ENCODE results near the gene ERBB4. TPM values are rescaled to one million over a fixed set of nuclear protein-coding genes. Genes with fewer than 3 reads are reported as not detected.

Gene ERBB4
- total RNA-seq, 1 donor from 2014 or later: 2.8 TPM

DNA sequence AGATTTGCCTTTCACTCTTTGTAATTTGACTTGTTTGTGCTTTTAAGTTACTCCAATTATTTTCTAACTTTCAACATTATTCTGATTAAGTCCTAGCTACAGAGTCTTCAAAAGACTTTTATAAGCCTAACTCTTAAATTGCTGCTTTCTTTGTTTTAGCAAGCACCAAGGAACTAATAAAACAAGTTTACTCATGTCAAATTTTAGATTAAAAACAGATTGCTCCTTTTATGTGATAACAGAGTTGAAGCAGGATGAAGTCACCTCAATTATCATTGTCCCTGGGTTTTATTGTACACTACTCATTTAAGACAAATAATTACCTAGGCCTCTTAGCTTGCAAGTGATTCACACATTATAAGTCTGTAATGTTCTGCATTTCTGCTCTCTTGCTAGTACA is 678.4 kb downstream of the ERBB4 start:
- H3K4me3 Mint-ChIP-seq (ENCODE audit: unreplicated experiment): no peak overlapping the region
- H3K27me3 Mint-ChIP-seq (ENCODE audit: unreplicated experiment): no peaks in the 10 kb centered on the region
- H3K27ac Mint-ChIP-seq (ENCODE audit: unreplicated experiment): no peak overlapping the region
- TF ChIP-seq, protein P1, sequence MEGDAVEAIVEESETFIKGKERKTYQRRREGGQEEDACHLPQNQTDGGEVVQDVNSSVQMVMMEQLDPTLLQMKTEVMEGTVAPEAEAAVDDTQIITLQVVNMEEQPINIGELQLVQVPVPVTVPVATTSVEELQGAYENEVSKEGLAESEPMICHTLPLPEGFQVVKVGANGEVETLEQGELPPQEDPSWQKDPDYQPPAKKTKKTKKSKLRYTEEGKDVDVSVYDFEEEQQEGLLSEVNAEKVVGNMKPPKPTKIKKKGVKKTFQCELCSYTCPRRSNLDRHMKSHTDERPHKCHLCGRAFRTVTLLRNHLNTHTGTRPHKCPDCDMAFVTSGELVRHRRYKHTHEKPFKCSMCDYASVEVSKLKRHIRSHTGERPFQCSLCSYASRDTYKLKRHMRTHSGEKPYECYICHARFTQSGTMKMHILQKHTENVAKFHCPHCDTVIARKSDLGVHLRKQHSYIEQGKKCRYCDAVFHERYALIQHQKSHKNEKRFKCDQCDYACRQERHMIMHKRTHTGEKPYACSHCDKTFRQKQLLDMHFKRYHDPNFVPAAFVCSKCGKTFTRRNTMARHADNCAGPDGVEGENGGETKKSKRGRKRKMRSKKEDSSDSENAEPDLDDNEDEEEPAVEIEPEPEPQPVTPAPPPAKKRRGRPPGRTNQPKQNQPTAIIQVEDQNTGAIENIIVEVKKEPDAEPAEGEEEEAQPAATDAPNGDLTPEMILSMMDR (IDR thresholded peaks at IDR 0.05): no peak
- no peak for DNase-seq (ENCODE audit: extremely low spot score, unreplicated experiment)
- H3K36me3 Mint-ChIP-seq (ENCODE audit: unreplicated experiment): no peaks in the 10 kb centered on the region
- H3K9me3 Mint-ChIP-seq (ENCODE audit: unreplicated experiment): no peaks in the 10 kb centered on the region
- no peaks in the 10 kb centered on the region for H3K4me1 Mint-ChIP-seq (ENCODE audit: unreplicated experiment)

DNA sequence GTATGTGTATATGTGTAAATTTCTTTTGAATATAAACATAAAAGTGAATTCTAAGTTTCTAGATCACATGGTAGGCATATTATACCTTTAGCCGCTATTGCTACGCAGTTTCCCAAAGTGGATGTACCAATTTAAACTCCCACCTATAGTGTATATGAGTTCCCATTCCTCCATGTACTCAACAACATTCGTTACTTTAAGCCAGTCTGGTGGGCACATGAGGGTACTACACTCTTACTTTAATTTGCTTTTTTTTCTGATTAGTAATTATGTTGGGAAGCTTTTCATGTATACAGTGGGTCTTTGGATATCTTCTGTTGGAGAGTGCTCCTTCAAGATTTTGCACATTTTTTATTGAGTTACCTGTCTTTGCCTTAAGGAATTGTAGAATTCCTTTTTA is 683.8 kb downstream of the ERBB4 start:
- no peaks in the 10 kb centered on the region for H3K27me3 Mint-ChIP-seq (ENCODE audit: unreplicated experiment)
- no peaks in the 10 kb centered on the region for H3K9me3 Mint-ChIP-seq (ENCODE audit: unreplicated experiment)
- H3K4me3 Mint-ChIP-seq (ENCODE audit: unreplicated experiment): no peak overlapping the region
- no peaks in the 10 kb centered on the region for H3K4me1 Mint-ChIP-seq (ENCODE audit: unreplicated experiment)
- TF ChIP-seq, protein P1 (IDR thresholded peaks at IDR 0.05): no peak
- DNase-seq (ENCODE audit: extremely low spot score, unreplicated experiment): no peak
- H3K36me3 Mint-ChIP-seq (ENCODE audit: unreplicated experiment): no peaks in the 10 kb centered on the region
- no peak overlapping the region for H3K27ac Mint-ChIP-seq (ENCODE audit: unreplicated experiment)

DNA sequence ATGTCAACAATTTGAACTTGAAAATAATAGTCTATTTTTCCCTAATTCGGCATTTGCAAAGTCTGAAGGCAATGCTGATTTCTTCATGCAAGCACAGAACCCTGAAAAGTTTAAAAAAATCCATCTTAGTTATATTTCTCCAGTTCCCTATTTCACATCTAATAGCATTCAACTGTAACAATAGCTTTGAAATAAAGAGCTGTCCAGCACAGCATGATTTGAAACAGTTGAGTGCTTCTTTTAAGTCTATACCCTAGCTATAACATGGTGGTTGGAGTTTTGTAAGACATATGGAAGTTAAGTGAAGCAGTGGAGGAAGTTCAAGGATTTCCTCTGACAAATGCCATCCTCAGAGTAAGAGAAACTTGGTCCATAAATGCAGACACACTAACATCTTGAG is 691.9 kb downstream of the ERBB4 start:
- no peak for DNase-seq (ENCODE audit: extremely low spot score, unreplicated experiment)
- Mint-ChIP-seq H3K4me1 (ENCODE audit: unreplicated experiment) (no peaks in the 10 kb centered on the region), H3K4me3 (ENCODE audit: unreplicated experiment) (no peak overlapping the region), H3K27me3 (ENCODE audit: unreplicated experiment) (no peaks in the 10 kb centered on the region), H3K36me3 (ENCODE audit: unreplicated experiment) (no peaks in the 10 kb centered on the region), H3K9me3 (ENCODE audit: unreplicated experiment) (no peaks in the 10 kb centered on the region), H3K27ac (ENCODE audit: unreplicated experiment) (no peak overlapping the region)
- TF ChIP-seq, protein P1 (IDR thresholded peaks at IDR 0.05): no peak

DNA sequence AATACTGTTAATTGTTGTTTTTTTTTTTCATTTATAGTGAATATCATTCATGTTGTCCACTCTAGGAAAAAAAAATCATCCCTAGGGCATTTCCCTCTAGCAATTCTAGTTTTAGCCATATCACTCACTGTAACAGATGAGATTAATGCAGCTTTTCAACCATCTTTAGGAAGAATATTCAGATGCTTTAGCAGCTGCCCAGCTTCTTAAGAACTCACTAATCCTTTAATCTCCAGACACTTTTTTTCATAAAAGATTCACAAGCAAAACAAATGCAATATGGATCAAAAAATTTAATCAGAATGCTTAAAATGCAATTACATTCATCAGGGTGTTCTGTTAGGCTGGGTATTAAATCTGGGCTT is 692.6 kb downstream of the ERBB4 start:
- no peaks in the 10 kb centered on the region for H3K36me3 Mint-ChIP-seq (ENCODE audit: unreplicated experiment)
- H3K27me3 Mint-ChIP-seq (ENCODE audit: unreplicated experiment): no peaks in the 10 kb centered on the region
- DNase-seq (ENCODE audit: extremely low spot score, unreplicated experiment): no peak
- no peak overlapping the region for H3K4me3 Mint-ChIP-seq (ENCODE audit: unreplicated experiment)
- H3K27ac Mint-ChIP-seq (ENCODE audit: unreplicated experiment): no peak overlapping the region
- no peaks in the 10 kb centered on the region for H3K4me1 Mint-ChIP-seq (ENCODE audit: unreplicated experiment)
- H3K9me3 Mint-ChIP-seq (ENCODE audit: unreplicated experiment): no peaks in the 10 kb centered on the region
- TF ChIP-seq, protein P1 (IDR thresholded peaks at IDR 0.05): no peak

DNA sequence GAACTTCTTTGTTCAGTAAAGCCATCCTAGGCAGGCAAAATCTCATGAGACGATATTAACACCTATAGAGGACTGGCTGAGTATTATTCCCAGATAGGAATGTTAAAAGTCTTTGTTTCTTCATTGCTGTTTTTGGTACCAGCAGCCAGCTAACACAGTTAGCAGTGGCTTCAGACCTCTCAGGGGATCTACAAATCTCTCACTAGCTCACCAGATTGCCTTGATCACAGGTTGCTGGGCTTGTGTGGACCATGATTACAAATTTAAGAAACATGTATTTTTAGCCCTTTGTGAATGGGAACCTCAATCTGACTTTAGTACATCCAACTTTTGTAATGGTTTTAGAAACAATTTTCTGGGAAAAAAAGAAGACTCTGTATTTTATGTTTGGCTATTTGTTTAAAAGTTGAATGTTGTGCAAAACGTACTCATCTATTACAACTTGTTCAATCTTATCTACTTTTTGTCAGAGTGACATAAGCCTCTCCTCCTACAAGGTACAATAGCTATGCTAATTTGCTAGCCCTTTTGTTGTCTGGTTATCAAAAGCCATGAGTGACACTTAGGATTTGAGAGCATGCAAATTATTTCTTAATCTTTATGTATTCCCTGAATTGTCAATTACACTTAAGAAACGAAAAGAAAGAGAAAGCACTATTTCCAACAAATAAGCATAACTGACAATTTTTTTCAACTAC is 693.1 kb downstream of the ERBB4 start:
- H3K4me1 Mint-ChIP-seq (ENCODE audit: unreplicated experiment): no peaks in the 10 kb centered on the region
- H3K27ac Mint-ChIP-seq (ENCODE audit: unreplicated experiment): no peak overlapping the region
- no peaks in the 10 kb centered on the region for H3K27me3 Mint-ChIP-seq (ENCODE audit: unreplicated experiment)
- no peaks in the 10 kb centered on the region for H3K36me3 Mint-ChIP-seq (ENCODE audit: unreplicated experiment)
- no peaks in the 10 kb centered on the region for H3K9me3 Mint-ChIP-seq (ENCODE audit: unreplicated experiment)
- no peak for DNase-seq (ENCODE audit: extremely low spot score, unreplicated experiment)
- no peak overlapping the region for H3K4me3 Mint-ChIP-seq (ENCODE audit: unreplicated experiment)
- TF ChIP-seq, protein P1 (IDR thresholded peaks at IDR 0.05): no peak
